NCI-H446 (cell line): ENCODE data around the gene CLIC2.
"Not testable (repeated sequence)": the region's sequence is repeated elsewhere in the genome, so short reads cannot be mapped to it uniquely, and the experiment has no call there.

Source experiments
- DNase-seq, 2 experiments: peaks; one replicate each; lab custom pipeline; 2025; lab: John Stamatoyannopoulos, UW

The CLIC2 gene

DNA sequence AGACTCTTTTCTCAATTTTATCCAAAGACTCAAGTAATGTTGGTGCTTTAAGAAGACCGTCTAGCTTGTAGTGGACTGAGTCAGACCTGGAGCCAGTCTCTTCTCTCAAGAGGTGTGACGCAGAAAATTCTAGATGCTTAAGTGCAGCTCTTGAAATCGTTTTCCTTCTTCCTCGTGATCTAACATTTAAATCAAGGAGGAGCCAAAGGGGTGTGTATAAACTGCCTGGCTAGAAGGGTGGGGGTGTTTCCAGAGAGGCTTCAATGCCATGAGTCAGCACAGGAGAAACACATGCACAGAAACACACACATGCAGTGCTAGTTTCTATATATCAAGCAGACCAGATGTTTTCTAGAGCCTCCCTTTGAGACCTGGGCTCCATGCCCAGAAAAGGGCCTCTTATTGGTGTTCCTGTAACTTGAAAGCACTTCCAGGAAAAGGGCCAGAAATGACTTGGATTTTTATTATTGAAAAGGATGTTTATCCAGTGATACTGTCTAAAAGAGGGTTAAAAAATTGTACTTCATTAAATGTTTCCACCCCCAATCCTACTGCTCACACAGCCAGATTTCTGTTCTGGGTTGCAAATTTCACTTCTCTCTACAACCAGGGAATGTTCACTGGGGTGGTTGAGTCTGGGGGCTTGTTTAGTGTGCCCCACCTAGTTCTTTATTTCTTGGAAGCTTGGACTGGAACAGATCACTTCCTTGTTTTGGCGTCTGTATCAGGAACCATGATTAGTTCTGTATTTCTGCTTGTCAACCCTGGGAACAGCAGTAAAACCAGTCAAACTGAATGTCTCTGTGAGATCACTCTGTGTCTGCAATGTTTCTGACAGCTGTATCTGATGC is at the start of gene CLIC2:
TSS of gene CLIC2 (minus strand) at position 129 of the 851 bp plus-strand sequence. CDS start 187 bp downstream, outside the sequence.
- DNase-seq, result peak; percentile 62 to 87

DNA sequence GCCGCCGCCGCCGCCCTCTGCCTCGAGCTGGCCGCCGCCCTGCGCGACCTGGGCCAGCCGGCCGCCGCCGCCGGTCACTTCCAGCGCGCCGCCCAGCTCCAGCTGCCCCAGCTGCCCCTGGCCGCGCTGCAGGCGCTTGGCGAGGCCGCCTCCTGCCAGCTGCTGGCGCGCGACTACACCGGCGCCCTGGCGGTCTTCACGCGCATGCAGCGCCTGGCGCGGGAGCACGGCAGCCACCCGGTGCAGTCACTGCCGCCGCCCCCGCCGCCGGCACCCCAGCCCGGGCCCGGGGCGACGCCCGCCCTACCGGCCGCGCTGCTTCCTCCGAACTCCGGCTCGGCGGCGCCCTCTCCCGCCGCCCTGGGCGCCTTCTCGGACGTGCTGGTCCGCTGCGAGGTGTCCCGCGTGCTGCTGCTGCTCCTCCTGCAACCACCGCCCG is 48.1 kb upstream of the CLIC2 start:
- not testable (repeated sequence) for DNase-seq

- DNase-seq, result not testable (repeated sequence)
These were observed 47.6 kb upstream of the CLIC2 start, which contains the start of gene F8A2 for GRCh38 chrX:155381843-155382528. Gene F8A2, plus strand, starts transcription at chrX:155382095. Its CDS starts 20 bp downstream, at chrX:155382115.

DNA sequence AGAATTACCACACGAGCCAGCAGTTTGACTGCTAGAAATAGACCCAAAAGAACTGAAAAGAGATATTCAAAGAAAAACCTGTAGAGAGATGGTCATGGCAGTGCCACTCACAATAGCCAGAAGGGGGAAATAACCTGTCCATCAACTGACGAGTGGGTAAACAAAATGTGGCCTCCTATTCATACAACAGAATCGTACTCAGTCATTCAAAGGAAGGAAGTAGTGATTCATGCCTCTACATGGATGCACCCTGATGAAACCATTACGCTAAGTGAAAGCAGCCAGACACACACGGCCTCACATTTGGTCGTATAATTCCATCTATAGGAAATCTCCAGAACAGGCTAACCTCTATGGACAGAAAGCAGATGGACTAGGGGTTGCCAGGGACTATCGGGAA is 45.4 kb upstream of the CLIC2 start:
- DNase-seq, result not testable (repeated sequence)

DNA sequence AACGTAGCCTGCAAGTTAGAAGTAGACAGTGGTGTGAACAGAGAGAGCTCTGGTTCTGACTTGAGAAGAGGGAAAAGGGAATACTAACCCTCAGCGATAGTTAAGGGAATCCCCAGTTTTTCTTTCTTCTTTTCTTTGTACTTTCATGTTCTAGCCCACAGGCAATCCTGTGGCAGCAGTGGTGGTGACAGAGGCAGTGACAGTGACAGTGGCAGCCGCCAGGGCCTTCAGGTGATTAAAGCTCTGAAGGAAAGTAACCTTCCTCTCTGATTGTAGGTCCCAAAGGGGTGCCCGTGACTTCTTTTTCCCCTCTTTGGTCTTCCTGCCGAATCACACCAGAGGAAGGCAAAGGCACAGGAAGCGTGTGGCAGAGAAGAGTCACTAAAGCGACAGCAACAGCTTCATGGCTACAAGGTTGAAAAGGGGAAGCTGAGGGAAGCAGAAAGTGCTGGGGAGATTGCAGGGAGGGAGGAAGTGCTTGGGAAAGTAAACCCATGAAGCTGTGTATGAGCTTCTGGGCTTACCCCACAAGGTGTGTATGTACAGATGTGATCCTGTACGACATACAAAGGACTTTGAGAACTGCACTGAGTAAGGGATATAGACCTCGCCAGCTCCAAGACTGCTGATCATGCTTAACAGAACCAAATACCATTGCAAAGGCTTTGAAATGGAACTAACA is 39.5 kb upstream of the CLIC2 start:
- not testable (repeated sequence) for DNase-seq

DNA sequence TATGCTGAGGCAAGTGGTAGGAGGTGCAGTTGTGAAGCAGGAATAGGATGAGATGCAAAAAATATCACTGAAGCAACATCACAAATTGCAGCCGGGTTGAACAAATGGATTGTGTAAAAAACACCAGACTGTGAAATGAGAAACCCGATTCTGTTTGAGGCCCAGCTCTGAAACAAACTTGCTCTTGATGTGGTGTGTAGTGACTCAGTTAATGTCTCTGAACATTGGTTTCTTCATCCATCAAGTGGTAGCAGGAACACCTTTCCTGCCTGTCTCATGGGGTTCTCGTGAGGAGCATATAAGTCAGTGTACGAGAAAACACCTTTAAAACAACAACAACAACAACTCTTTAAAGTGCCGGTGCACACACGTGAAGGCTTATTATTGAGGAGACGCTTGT is 29.3 kb upstream of the CLIC2 start:
- not testable (repeated sequence) for DNase-seq

DNA sequence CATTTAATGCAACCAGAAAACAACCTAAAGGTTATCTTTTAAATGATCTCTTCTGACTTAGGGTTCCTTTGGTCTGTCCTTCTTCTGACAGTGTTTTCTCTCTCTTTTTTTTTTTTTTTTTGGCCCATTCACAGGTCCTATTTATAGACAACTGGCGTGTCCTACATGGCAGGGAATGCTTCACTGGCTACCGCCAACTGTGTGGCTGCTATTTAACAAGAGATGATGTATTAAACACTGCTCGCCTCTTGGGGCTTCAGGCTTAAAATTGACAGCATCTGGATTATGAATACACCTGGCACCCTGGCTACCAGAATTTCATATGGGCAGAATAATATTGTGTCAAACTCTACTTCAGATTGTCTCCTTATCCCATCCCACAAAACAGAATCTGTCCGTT is 15.0 kb upstream of the CLIC2 start:
- DNase-seq, result not testable (repeated sequence)

GRCh38 chrX:155345689-155346088 is 11.3 kb upstream of the CLIC2 start:
- DNase-seq, result not testable (repeated sequence)

GRCh38 chrX:155335337-155335712 is 911 bp upstream of the CLIC2 start:
- not testable (repeated sequence) for DNase-seq

DNA sequence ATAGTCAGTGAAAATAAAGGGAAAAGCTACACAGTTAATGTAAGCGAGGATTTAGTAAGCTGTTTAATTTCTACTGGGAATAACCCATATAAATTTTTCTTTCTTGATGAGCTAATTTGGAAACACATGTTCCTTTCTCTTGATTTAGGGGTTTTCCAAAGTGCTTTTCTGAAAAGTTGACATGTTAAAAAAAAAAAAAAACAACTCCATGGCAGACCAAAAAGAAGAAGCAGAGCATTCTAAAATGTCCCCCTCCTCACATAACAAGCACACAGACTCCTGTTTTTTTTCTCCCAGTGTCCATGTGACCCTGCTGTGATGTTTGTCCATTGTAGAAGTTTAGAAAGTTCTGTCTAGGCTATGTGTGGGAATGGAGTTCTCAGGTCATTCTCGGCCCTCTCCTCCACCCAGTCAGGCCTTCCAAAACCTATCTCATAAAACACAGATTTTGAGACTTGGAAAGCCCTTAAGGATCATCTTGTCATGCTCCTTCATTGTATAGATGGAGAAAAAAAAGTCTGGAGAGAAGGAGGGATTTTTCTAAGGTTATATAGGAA is 792 bp downstream of the CLIC2 start:
- DNase-seq, result no peak

DNA sequence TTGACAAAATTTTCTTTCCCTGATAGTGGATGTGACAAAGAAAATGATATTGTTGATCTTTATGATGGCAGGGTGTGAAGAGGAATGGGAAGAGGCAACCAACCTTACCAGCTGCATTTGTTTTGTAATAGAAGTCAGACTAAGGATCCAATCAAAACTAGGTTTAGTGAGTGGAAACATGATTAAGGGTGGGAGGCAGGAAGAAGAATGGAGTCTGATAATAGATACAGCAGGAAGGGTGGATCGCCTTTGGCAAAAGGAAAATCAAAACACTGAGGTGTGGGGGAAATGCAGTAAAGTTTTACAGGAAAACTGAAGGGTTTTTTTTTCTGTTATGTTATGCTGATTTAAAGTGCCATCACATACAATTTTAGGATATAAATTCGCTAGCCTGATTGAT is 3.4 kb downstream of the CLIC2 start:
- no peak for DNase-seq

DNA sequence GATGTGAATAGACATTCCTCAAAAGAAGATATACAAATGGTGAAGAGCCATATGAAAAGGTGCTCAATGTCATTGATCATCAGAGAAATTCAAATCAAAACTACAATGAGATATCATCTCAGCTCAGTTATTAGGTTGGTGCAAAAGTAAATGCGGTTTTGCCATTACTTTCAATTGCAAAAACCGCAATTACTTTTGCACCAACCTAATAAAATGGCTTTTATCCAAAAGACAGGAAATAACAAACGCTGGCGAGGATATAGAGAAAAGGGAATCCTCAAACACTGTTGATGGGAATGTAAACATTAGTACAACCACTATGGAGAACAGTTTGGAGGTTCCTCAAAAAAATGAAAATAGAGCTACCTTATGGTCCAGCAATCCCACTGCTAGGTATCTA is 5.1 kb downstream of the CLIC2 start:
- DNase-seq, result no peak

DNA sequence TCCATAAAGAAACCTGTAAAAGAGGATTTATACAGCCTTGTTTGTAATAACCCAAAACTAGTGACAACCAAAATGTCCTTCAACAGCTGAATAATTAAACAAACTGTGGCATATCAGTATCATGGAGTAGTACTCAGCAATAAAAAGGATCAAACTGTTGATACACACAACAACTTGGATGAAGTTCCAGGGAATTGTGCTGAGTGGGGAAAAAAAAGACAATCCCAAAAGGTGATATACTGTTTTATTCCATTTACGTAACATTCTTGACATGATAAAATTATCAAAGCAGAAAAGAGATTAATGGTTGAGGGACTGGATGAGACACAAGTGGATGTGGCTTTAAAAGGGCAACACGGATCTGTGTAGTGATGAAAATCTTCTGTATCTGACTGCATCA is 7.8 kb downstream of the CLIC2 start:
- DNase-seq, result no peak

DNA sequence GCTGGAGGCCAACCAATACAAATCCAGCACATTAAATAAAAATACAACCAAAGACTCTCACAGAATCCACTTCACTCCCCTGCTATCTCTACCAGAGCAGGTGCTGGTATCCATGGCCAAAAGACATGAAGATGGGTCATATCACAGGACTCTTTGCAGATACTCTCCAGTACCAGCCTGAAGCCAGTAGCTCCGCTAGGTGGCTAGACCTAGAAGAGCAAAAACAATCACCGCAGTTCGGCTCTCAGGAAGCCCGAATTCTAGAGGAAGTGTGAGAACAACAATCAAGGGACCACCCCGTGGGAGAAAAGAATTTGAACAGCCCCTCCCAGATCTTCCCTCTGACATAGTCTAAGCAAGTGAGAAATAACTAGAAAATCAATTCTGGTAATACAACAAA is 20.2 kb downstream of the CLIC2 start:
- DNase-seq, result no peak

DNA sequence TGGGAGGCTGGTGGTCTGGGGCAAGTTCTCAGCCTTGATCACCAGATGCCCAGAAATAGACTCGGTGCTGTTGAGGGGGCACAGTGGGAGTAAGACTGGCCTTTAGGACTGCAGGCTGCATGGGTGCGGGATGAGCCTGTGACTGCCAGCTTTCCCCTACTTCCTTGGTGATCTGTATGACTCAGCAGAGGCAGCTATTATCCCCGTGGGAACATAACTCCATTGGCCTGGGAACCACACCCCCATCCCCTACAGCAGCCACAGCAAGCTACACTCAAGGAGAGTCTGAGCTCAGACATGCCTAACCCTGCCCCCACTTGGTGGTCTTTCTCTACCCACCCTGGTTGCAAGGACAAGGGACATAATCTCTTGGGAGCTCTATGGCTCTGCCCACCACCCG is 20.6 kb downstream of the CLIC2 start:
- DNase-seq, result no peak

DNA sequence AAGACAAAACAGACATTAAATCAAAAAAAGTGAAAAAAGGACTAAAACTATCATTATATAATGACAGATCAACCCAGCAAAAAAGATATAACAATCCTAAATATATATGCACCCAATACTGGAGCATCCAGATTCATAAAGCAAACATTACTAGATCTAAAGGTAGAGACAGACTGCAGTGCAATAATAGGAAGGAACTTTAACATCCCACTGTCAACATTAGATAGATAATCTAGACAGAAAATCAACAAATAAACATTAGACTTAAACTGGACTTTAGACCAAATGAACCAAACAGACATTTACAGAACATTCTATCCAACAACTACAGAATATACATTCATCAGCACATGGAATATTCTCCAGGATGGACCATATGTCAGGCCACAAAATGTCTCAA is 40.6 kb downstream of the CLIC2 start:
- DNase-seq, result no peak

DNA sequence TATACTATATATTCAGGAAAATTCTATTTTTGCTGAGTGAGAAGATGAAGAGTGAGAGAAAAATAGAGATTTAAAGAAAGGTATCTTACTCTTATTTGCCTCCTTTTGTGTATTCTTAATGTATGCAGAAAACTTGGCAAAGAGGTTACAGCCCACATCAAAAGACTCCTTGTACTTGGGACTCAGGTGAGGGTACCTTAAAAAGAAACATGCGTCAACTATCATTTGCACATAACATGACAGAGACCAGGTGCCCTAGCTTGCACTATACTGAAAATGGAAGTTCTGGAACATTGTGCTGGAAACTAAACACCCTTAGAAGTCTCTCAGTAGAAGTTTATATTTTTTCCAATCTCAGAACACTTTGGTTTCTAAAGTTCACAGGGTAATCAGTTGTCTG is 54.5 kb downstream of the CLIC2 start:
- no peak for DNase-seq

GRCh38 chrX:155270969-155271368 is 63.4 kb downstream of the CLIC2 start:
- no peak for DNase-seq

DNA sequence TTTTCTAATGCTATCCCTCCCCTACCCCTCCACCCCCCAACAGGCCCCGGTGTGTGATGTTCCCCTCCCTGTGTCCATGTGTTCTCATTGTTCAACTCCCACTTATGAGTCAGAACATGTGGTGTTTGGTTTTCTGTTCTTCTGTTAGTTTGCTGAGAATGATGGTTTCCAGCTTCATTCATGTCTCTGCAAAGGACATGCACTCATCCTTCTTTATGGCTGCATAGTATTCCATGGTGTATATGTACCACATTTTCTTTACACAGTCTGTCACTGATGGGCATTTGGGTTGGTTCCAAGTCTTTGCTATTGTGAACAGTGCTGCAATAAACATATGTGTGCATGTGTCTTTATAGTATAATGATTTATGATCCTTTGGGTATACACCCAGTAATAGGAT is 66.4 kb downstream of the CLIC2 start:
- DNase-seq, result not testable (repeated sequence)

DNA sequence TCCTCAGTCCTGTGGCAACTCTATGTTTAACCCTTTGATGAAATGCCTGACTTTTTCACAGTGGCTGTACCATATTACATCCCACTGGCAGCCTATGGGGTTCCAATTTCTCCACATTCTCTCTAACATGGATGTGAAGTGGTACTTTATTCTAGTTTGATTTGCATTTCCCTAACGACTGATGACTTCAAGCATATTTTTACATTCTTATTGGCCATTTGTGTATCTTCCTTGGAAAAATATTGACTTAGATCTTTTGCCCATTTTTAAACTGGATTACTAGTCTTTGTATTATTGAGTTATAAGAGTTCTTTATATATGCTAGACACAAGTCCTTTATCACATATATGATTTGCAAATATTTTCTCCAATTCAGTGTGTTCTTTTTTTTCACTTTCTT is 68.0 kb downstream of the CLIC2 start:
- DNase-seq, result no peak

GRCh38 chrX:155263854-155264628 is 70.4 kb downstream of the CLIC2 start, which contains the start of gene RAB39B:
Gene RAB39B, minus strand, starts transcription at chrX:155264491. Its CDS starts 203 bp downstream, at chrX:155264288.
- DNase-seq, result peak; percentile 20 to 59
